Measurements from ENCODE around the gene TNFSF11. TPM values are rescaled to one million over a fixed set of nuclear protein-coding genes. Genes with fewer than 3 reads are reported as not detected.
"Not testable (repeated sequence)": the region's sequence is repeated elsewhere in the genome, so short reads cannot be mapped to it uniquely, and the experiment has no call there.

The TNFSF11 gene
- total RNA-seq, 4 donors from 2014 or later, result 0.76 to 5.8 TPM; not detected in 2

GRCh38 chr13:42549552-42549936 lies 24.4 kb upstream of the TNFSF11 start:
- H3K27ac ChIP-seq, result peak overlapping the region in 1 of 4 donors; percentile 53
- H3K9me3 ChIP-seq, result no peaks in the 10 kb centered on the region
- H3K4me3 ChIP-seq, result no peak overlapping the region
- no peak for DNase-seq
- no peak for TF ChIP-seq POLR2A (IDR thresholded peaks at IDR 0.05)
- no peak for TF ChIP-seq CTCF (IDR thresholded peaks at IDR 0.05)
- no peaks in the 10 kb centered on the region for H3K4me1 ChIP-seq
- H3K36me3 ChIP-seq, result no peaks in the 10 kb centered on the region
- no peaks in the 10 kb centered on the region for H3K27me3 ChIP-seq

- Histone ChIP-seq H3K4me1 (no peaks in the 10 kb centered on the region), H3K4me3 (no peak overlapping the region), H3K27ac (no peak overlapping the region), H3K9me3 (no peaks in the 10 kb centered on the region), H3K36me3 (no peaks in the 10 kb centered on the region), H3K27me3 (no peaks in the 10 kb centered on the region)
- TF ChIP-seq POLR2A (IDR thresholded peaks at IDR 0.05), result no peak
- DNase-seq, result no peak
These were observed 22.3 kb upstream of the TNFSF11 start for GRCh38 chr13:42551611-42552010.

- DNase-seq, result no peak
These were observed 20.6 kb upstream of the TNFSF11 start for GRCh38 chr13:42553098-42554046.

GRCh38 chr13:42559057-42559456 lies 14.9 kb upstream of the TNFSF11 start:
- Histone ChIP-seq H3K9me3 (no peaks in the 10 kb centered on the region), H3K4me1 (no peaks in the 10 kb centered on the region), H3K27ac (no peak overlapping the region), H3K4me3 (no peak overlapping the region), H3K27me3 (no peaks in the 10 kb centered on the region), H3K36me3 (no peaks in the 10 kb centered on the region)
- TF ChIP-seq CTCF (IDR thresholded peaks at IDR 0.05), result no peak
- no peak for TF ChIP-seq POLR2A (IDR thresholded peaks at IDR 0.05)
- DNase-seq, result no peak

More at GRCh38 chr13:42553098-42554046, 20.6 kb upstream of the TNFSF11 start:
- no peak for TF ChIP-seq CTCF (IDR thresholded peaks at IDR 0.05)
- Histone ChIP-seq H3K27me3 (no peaks in the 10 kb centered on the region), H3K4me1 (no peaks in the 10 kb centered on the region), H3K4me3 (no peak overlapping the region), H3K36me3 (no peaks in the 10 kb centered on the region), H3K27ac (no peak overlapping the region), H3K9me3 (no peaks in the 10 kb centered on the region)

- not testable (repeated sequence) for DNase-seq, H3K27ac ChIP-seq, H3K9me3 ChIP-seq, H3K4me1 ChIP-seq, H3K4me3 ChIP-seq, H3K36me3 ChIP-seq, H3K27me3 ChIP-seq
These were observed 14.3 kb upstream of the TNFSF11 start for GRCh38 chr13:42559573-42560218.

GRCh38 chr13:42560320-42560719 lies 13.6 kb upstream of the TNFSF11 start:
- not testable (repeated sequence) for H3K9me3 ChIP-seq, H3K4me1 ChIP-seq, H3K4me3 ChIP-seq, H3K36me3 ChIP-seq, H3K27me3 ChIP-seq, H3K27ac ChIP-seq, DNase-seq

- no peaks in the 10 kb centered on the region for H3K9me3 ChIP-seq
- H3K4me3 ChIP-seq, result no peak overlapping the region
- no peaks in the 10 kb centered on the region for H3K36me3 ChIP-seq
- no peak for TF ChIP-seq CTCF (IDR thresholded peaks at IDR 0.05)
- H3K27ac ChIP-seq, result peak overlapping the region in 1 of 4 donors; percentile 22
- no peaks in the 10 kb centered on the region for H3K27me3 ChIP-seq
- no peak for DNase-seq
- no peaks in the 10 kb centered on the region for H3K4me1 ChIP-seq
These were observed 12.0 kb upstream of the TNFSF11 start for GRCh38 chr13:42561752-42562467.

All from Peyer's patch (tissue), 4 donors.